Epithelial cell of prostate (primary cell): ENCODE data around the gene CHST8.
"Not testable (repeated sequence)": the region's sequence is repeated elsewhere in the genome, so short reads cannot be mapped to it uniquely, and the experiment has no call there.

Source experiments
- DNase-seq: peaks from one replicate; pipeline ENCODE4 v3.0.0-alpha.2; 2011; ENCODE audit warnings: low read depth, low spot score
- H3K27ac ChIP-seq: fragments of 450-650 bp; 2 replicates; pipeline ENCODE4 v1.5.1; 2017; ENCODE audit warnings: mild to moderate bottlenecking

CHST8 gene

DNA sequence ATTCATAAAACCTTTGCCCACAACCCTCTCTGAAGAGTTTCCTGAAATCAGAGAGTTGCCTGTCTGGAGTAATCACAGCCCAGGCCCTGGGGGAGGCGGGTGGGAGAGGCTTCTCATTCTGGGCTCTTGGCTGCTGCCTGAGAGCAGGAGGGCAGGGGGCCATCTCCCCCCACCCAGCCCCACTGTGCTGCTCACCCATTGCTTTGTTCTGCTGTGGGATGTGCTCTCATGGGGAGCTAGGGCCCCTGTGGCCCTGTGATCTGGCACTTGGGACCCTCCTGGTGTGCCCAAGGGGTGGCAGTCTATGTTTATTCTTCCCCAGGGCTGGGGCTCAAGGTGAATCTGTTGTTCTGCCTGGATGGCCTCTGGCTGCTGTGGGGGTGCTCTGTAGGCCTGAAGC, 181.0 kb downstream of the CHST8 start:
- no peak for DNase-seq
- no peak overlapping the region for H3K27ac ChIP-seq

DNA sequence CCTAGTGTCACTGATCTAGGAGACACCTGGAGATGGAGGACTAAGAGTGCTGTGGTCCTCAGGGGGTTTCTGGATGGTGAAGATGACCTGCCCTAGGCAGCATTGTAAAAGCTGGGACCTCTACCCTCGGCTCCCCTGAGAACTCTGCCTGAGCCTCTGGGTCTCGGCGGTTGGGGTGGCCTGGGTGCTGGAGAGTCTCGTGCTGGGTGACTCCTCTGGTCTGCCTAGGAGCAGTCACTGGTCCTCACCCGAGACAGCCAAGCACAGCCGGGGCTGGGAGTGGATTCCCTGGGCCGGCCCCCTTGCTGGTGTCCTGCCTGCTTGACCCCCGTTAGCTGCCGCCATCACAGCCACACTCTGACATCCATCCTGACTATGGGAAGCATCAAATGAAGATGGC, 181.6 kb downstream of the CHST8 start:
- no peak for DNase-seq
- no peak overlapping the region for H3K27ac ChIP-seq

DNA sequence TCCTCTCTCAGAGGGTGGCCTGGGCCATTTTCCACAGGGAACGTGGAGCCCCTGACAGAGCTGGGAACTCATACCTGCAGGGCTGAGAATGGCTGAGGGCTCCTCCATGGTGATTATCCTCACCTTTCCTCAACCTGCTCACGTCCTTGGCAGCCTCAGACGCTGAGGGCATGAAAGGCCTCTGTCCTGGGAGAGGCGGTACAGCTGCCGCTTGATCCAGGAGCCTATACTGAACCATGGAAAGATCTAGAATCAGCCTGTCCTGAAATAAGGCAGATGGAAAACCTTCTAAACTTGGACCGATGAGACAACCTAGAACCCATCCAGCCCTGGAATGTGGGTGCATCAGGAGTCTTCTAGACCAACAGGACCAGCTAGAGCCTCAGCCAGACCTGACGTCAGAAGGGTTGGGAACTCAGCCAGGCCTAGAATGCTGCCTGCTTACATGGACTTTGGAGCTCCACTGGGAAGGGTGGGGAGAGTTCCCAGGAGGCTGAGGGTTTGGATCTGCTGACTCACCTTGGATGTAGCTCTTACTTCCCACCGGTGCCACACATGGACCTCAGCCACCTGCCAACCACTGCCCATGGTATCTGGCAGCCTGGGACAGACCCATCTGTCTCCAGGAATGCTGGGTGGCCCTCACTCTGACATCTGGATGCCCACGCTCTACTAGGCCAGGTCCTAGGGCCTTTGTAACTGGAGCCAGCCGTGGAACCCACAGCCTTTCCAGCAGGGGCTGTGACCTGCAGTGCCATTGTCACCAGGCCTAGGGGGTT, 182.5 kb downstream of the CHST8 start:
- H3K27ac ChIP-seq, result no peak overlapping the region

DNA sequence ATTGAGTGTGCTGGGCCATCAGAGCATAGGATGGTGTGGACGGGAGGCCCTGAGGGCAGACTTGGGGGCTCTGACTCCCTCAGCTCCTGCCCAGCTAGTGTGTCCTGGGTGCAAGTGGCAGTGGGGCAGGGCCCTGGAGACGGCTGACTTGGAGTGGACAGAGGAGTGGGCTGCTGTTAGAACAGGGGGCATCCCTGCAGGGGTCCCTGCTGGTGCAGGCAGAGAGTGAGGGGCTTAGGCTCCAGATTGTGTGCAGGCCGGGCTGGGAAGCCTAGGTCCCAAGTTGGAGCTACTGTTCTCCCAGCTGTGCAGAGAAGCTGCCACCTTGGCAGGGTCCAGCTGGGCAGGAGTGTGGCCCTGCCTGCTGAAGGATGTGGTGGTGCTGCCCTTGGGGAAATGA, 183.6 kb downstream of the CHST8 start:
- no peak for DNase-seq
- no peak overlapping the region for H3K27ac ChIP-seq

More for the DNA sequence above, 182.5 kb downstream of the CHST8 start:
- no peak for DNase-seq

DNA sequence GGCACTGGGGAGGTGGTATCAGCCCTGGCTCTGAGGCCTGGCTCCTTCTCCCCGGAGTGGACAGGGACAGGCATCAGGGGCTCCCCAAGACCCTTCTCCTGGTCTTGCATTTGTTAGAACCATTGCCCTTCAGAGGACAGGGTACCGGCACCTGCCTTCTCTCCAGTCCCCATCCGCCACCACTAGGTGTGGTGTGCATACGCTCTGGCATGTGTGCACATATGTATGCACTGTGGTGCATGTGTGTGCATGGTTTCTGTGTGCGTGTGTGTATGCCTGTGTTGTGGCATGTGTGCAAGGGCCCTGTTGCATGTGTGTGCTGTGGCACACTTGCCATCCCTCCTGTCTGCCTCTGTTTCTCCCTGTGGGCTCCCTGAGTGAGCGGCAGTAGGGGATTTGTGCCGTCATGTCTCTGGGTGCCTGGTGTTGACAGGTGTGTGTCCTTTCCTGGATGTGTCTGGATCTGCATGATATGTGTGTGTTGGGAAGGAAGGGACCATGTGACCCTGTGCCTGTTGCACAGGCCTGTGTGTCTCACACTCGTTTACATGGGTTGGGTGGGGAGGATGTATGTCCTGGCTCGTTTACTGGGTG, 184.2 kb downstream of the CHST8 start:
- no peak for DNase-seq
- no peak overlapping the region for H3K27ac ChIP-seq

DNA sequence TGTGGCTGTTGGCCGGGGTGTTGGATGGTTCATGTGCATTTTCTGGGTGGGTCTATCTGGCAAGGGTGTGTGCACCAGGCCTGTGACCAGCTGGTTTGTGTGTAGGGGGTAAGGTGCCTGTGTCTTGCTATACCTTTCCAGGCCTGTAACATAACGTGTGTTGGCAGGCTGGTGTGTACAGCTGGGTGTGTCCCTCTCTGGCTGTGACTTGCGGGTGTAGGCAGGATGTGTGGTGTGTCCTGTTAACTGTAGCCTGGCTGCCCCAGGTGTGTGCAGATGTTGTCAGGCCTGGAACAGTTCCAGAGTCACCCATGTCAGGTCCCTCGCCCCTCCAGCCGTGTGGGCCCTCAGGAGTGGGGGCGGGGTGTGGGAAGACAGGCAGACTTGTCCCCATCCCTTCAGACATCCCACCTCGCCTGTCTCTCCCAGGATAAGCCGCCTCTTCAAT, 184.7 kb downstream of the CHST8 start:
- no peak for DNase-seq
- H3K27ac ChIP-seq, result no peak overlapping the region

GRCh38 chr19:33808399-33808798, 186.6 kb downstream of the CHST8 start:
- H3K27ac ChIP-seq, result no peak overlapping the region
- DNase-seq, result no peak

GRCh38 chr19:33809960-33810359, 188.2 kb downstream of the CHST8 start:
- H3K27ac ChIP-seq, result no peak overlapping the region
- no peak for DNase-seq

GRCh38 chr19:33810821-33811220, 189.1 kb downstream of the CHST8 start:
- no peak overlapping the region for H3K27ac ChIP-seq
- no peak for DNase-seq

DNA sequence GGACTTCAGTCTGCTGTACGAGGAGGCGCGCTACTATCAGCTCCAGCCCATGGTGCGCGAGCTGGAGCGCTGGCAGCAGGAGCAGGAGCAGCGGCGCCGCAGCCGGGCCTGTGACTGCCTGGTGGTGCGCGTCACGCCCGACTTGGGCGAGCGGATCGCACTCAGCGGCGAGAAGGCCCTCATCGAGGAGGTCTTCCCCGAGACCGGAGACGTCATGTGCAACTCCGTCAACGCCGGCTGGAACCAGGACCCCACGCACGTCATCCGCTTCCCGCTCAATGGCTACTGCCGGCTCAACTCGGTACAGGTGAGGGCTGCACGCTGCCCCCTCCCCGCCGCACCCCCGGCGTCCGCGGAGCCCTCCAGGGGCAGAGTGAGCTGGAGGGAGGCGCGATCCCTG, 189.5 kb downstream of the CHST8 start:
- no peak overlapping the region for H3K27ac ChIP-seq
- no peak for DNase-seq

DNA sequence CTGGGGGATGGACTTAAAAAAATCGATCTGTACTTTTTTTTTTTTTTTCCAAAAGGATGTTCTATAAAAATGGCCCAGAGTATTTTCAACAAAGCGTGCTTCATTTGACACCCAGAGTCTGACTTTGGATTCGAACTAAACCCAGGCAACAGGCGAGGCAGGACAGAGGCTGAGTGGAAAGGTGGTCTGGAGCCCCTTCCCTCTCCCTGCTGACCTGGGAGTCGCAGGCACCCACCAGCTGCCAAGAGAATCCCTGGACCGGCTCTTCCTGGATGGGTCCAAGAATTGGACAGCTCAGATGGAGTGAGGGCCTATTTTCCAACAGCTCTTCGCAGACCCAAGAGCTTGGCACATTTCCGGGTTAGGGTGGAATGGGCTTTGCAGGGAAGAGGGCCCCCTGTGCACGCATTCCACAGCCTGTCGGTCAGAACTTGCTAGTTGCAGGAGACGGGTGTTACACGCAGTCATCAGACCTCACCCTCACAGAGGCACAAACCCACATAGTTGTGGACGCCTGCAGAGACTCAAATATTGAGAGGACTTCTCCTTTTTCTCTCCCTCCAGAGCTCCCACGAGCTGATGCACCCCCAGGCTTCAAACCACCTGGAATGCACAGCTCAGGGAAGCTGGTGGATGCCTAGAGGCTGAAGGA, 190.1 kb downstream of the CHST8 start:
- no peak for DNase-seq
- no peak overlapping the region for H3K27ac ChIP-seq

DNA sequence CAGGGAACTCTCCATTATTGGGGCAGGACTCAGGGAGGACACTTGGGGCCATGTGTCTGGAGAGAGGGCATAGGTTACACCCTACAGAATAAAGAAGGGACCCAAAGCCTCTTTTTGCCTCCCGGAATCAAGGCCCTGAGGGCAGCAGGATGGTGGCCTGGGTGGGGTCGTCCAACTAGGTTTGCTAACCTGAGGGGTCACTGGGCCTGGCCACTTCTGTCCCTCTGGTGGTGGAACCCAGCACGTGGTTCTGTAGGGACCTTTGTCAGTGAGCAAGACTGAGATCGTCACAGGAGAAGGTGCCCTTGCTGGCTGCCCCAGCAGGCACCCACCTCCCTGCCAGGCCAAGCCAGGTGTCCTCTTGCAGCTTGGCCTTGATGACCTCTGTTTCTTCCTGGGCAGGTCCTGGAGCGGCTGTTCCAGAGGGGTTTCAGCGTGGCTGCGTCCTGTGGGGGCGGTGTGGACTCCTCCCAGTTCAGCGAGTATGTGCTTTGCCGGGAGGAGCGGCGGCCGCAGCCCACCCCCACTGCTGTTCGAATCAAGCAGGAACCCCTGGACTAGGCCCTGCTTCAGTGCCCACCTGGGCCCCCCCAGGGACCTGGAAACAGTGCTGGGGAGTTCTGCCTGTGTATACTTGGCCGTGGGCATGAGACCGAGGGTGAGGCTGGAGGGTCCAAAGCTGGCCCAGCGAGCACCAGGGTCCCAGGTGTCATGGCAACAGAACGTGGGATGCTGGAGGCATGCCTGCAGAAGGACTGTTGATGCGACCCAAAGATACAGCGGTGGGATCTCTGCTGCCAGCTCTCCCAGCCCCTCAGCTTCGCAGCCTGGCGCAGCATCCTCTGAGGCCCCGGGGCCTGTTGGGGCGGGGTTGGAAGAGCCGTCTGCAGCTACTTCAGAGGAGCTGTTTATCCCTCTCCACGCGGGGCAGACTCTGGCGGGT, 190.9 kb downstream of the CHST8 start:
- DNase-seq, result no peak
- H3K27ac ChIP-seq, result no peak overlapping the region

GRCh38 chr19:33813391-33814101, 191.8 kb downstream of the CHST8 start:
- no peak for DNase-seq
- H3K27ac ChIP-seq, result no peak overlapping the region

DNA sequence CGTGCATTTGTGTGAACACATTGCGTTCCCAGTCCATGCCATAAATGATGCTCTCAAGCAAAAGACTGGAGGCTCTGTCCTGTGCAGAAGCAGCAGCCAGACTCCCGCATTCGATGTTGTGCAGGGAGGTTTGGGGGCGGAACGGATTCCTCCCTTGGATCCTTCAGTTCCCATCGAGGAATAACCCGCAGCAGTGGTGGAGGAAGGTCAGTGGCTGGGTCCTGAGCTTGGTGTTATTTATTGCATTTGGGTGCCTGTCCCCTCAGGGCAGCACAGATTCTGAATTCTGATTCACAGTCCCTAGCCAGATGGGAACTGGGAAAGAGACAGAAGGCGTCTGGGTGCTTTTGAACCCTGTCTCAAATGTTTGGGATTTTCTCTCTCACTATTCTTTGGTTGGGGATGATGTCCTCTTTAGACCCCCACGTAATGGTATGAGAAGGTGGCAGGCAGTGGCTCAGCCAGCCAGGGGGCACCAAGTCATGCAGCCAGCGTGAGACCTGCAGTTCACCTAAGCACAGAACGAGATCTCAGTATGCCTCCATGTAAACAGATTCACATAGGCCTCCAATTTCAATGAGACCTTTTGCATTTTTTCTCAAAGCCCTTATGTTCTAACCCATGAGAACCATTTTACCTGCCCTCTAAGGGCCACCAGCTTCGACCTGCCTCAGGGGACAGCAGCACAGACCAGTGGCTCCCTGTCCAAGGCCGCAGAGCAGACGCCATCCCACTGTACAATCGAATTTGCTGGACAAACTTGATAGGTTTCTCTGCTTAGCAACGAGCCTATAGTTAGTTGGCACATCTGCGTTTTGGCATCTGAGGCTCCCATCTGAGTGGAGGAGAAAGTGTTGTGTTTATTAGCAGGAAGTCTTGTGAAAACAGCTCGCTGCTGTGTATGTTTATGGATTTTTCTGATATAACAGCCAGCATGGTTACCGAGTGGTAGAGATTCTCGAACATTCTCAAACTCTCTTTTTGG, 192.7 kb downstream of the CHST8 start:
- no peak for DNase-seq
- no peak overlapping the region for H3K27ac ChIP-seq

DNA sequence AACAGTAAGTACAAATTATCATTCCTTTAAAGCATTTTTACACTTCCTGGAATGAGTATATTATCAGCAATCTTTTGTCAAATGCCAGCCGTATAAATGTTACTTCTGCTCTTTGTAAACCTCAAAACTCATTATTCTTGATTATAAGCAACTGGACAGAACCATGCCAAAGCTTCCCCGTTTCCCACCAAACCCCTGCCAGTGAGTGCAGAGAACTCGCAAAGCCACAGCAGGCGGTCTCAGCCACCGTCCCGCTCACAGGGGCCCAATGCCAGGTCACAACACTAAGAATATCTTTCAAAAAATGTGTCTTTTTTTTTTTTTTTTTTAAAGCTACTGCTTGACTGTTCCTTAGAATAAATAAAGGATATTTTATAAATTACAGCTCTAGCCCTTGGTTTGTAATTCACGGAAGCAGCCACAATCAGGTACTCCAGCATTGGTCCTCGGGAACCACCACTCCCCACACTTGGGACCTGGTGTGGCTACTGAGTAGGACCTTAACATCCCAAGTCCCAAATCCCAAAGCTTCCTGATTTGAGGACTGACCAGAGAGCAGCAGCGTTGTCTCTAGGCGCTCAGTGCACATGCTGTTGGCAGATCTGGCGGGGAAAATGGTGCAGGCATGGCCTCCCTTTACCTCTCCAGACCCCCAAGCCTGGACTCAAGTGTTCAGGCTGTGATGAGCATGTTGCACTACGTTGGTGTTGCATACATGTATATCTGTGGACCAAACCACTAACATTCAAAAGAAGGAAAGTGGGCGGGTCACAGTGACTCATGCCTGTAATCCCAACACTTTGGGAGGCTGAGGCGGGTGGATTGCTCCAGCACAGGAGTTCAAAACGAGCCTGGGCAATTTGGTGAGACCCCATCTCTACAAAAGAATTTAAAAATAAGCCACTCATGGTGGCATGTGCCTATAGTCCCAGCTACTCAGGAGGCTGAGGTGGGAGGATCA, 193.9 kb downstream of the CHST8 start:
- no peak overlapping the region for H3K27ac ChIP-seq
- no peak for DNase-seq

DNA sequence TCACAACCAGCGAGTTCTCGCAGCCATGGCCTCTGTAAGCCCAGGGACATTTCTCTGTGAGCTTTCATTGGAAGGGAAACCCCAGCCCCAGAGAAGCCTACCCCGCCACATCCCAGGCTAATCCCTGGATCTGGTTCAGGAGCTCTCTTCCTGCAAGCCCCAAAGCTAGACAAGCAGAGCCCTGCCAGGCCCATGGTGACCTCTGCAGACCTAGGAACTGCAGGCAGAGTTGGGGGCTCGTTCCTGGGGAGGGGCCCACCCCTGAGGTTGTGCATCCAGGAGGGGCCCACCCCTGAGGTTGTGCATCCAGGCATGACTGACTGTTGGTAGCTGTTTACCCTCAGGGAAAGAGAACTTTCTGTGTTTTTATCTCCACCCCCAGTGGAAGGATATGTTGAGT, 196.7 kb downstream of the CHST8 start:
- DNase-seq, result no peak
- no peak overlapping the region for H3K27ac ChIP-seq

DNA sequence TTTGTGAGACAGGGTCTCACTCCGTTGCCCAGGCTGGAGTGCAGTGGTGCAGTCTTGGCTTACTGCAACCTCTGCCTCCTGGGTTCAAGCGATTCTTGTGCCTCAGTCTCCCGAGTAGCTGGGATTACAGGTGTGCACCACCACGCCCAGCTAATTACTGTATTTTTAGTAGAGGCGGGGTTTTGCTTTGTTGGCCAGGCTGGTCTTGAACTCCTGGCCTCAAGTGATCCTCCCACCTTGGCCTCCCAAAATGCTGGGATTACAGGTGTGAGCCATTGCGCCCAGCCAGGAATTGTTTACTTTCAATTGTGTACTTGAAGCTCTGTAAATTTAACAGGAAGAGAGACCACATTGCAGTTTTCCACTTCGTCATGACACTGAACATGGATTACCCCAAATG, 197.3 kb downstream of the CHST8 start:
- DNase-seq, result not testable (repeated sequence)
- peak overlapping the region; percentile 100 for H3K27ac ChIP-seq

- peak overlapping the region; percentile 100 for H3K27ac ChIP-seq
- DNase-seq, result no peak
Observed at GRCh38 chr19:33819506-33819879, 197.7 kb downstream of the CHST8 start.
